GM23338 (cell line): ENCODE measurements around the gene NPR2.

ENCODE experiments used
- CREB1 ChIP-seq: fragments of 250-450 bp; sonication (Bioruptor Pico); IDR thresholded peaks from 2 replicates; pipeline ENCODE4 v1.5.0; 2020; ENCODE audit warnings: low read depth, mild to moderate bottlenecking, moderate library complexity
- CTCF ChIP-seq, 2 experiments: fragments of 200-600 bp in 1 of 2; sonication (generic) in 1 of 2; conservative IDR thresholded peaks; 2 replicates each; pipeline versions ENCODE4 v1.5.1 to v1.6.1; 2016 to 2017; ENCODE audit warnings: antibody characterized with exemption in 2 of 2, low read depth in 2 of 2, mild to moderate bottlenecking in 2 of 2, moderate library complexity in 1 of 2
- ETS1 ChIP-seq: IDR thresholded peaks from 2 replicates; pipeline ENCODE4 v1.6.1; 2016; ENCODE audit warnings: antibody characterized with exemption
- EZH2 ChIP-seq: fragments of 200-600 bp; sonication (generic); IDR thresholded peaks from one replicate; pipeline ENCODE4 v1.8.0; 2017; ENCODE audit warnings: antibody characterized with exemption, mild to moderate bottlenecking, low read depth; ENCODE audit not compliant: unreplicated experiment
- EZH2phosphoT487 ChIP-seq: fragments of 200-600 bp; sonication (generic); IDR thresholded peaks from one replicate; pipeline ENCODE4 v1.8.1; 2018; ENCODE audit warnings: antibody characterized with exemption; ENCODE audit not compliant: unreplicated experiment
- JUNB ChIP-seq: IDR thresholded peaks from one replicate; pipeline ENCODE4 v1.6.1; 2016; ENCODE audit warnings: antibody characterized with exemption; ENCODE audit not compliant: unreplicated experiment
- POLR2AphosphoS5 ChIP-seq: IDR thresholded peaks from 2 replicates; pipeline ENCODE4 v1.6.1; 2016; ENCODE audit warnings: antibody characterized with exemption, low read depth
- REST ChIP-seq: IDR thresholded peaks from one replicate; pipeline ENCODE4 v1.6.1; 2018; ENCODE audit warnings: antibody characterized with exemption; ENCODE audit not compliant: unreplicated experiment
- STAT1 ChIP-seq: IDR thresholded peaks from one replicate; pipeline ENCODE4 v1.6.1; 2016; ENCODE audit warnings: antibody characterized with exemption; ENCODE audit not compliant: unreplicated experiment

- TF ChIP-seq EZH2 = no peak
- TF ChIP-seq ETS1 = no peak
- TF ChIP-seq CTCF (conservative IDR thresholded peaks at IDR 0.05; ENCODE audit: low read depth in 2 of 2) = no peak
- no peak for TF ChIP-seq POLR2AphosphoS5
- TF ChIP-seq JUNB = no peak
- no peak for TF ChIP-seq REST
- TF ChIP-seq EZH2phosphoT487 = no peak
- TF ChIP-seq STAT1 = no peak
- no peak for TF ChIP-seq CREB1
Observed at GRCh38 chr9:35811381-35812024, 20.1 kb downstream of the NPR2 start.
